IMR-90 (cell line): ENCODE data around the gene IPMK. TPM values are rescaled to one million over a fixed set of nuclear protein-coding genes. Genes with fewer than 3 reads are reported as not detected.

Experiments used
- ATAC-seq: fragments of 200-7000 bp; cut with Tn5 transposase; 2 replicates; pipeline ENCODE4 v1.9.1; 2020; ENCODE audit warnings: low read depth, mild to moderate bottlenecking, moderate library complexity
- BruUV-seq: library from RNA; stranded (reverse); fragments of 400-500 nt; replicated peaks from 2 replicates; lab custom pipeline; 2021; lab: Mats Ljungman, UMichigan
- CTCF ChIA-PET: fragments of 300-600 bp; formaldehyde crosslinking; extraction: SDS; loops from one replicate; lab custom pipeline; 2021; ENCODE audit warnings: antibody characterized with exemption; lab: Yijun Ruan, JAX
- POLR2A ChIA-PET: fragments of 300-600 bp; sonication (Branson Sonifier 250); formaldehyde crosslinking; loops from one replicate; lab custom pipeline; 2022; ENCODE audit warnings: antibody characterized with exemption; ENCODE audit not compliant: unreplicated experiment; lab: Charles Lee
- DNase-seq: peaks from one replicate; pipeline ENCODE4 v3.0.0; 2013
- H2AFZ ChIP-seq: replicated peaks from 2 replicates; pipeline ENCODE3; 2013; ENCODE audit warnings: low read length, mild to moderate bottlenecking; ENCODE audit not compliant: poor library complexity
- H2AK5ac ChIP-seq: 2 replicates; pipeline ENCODE4 v1.6.1; 2013; ENCODE audit warnings: low read depth, low read length, inconsistent platforms
- H2AK9ac ChIP-seq: replicated peaks from 2 replicates; pipeline ENCODE3; 2013; ENCODE audit warnings: mild to moderate bottlenecking, low read depth, low read length, moderate library complexity; ENCODE audit not compliant: poor library complexity
- H2BK120ac ChIP-seq: 2 replicates; pipeline ENCODE4 v1.6.1; 2013; ENCODE audit warnings: low read depth, low read length, inconsistent platforms
- H2BK15ac ChIP-seq: 3 replicates; pipeline ENCODE4 v1.6.1; 2013; ENCODE audit warnings: low read depth, low read length, inconsistent platforms
- H2BK20ac ChIP-seq: 2 replicates; pipeline ENCODE4 v1.6.1; 2013; ENCODE audit warnings: low read depth, mild to moderate bottlenecking, inconsistent platforms, low read length, moderate library complexity
- H2BK5ac ChIP-seq: 2 replicates; pipeline ENCODE4 v1.6.1; 2013; ENCODE audit warnings: mild to moderate bottlenecking, low read depth, low read length, inconsistent platforms; ENCODE audit not compliant: poor library complexity, severe bottlenecking
- H3K14ac ChIP-seq: replicated peaks from 2 replicates; pipeline ENCODE4 v1.6.1; 2013; ENCODE audit warnings: low read depth, low read length, inconsistent platforms
- H3K18ac ChIP-seq: 2 replicates; pipeline ENCODE4 v1.6.1; 2013; ENCODE audit warnings: low read depth, low read length, control low read depth
- H3K23ac ChIP-seq: 2 replicates; pipeline ENCODE4 v1.6.1; 2013; ENCODE audit warnings: low read depth, low read length, inconsistent platforms
- H3K27ac ChIP-seq: 2 replicates; pipeline ENCODE4 v1.5.1; 2013; ENCODE audit warnings: mild to moderate bottlenecking, control low read depth, low read length; ENCODE audit not compliant: insufficient read depth
- H3K27me3 ChIP-seq: 2 replicates; pipeline ENCODE4 v1.6.1; 2013; ENCODE audit warnings: low read length; ENCODE audit not compliant: control insufficient read depth, insufficient read depth
- H3K36me3 ChIP-seq: 2 replicates; pipeline ENCODE4 v1.6.1; 2013; ENCODE audit warnings: low read length, mixed read lengths; ENCODE audit not compliant: control insufficient read depth, insufficient read depth
- H3K4ac ChIP-seq: 2 replicates; pipeline ENCODE4 v1.6.1; 2013; ENCODE audit warnings: low read depth, low read length, inconsistent platforms
- H3K4me1 ChIP-seq: 2 replicates; pipeline ENCODE4 v1.6.1; 2013; ENCODE audit warnings: low read length, mixed read lengths; ENCODE audit not compliant: control insufficient read depth, insufficient read depth
- H3K4me2 ChIP-seq: 2 replicates; pipeline ENCODE4 v1.6.1; 2013; ENCODE audit warnings: low read depth, mild to moderate bottlenecking, control low read depth, low read length, moderate library complexity
- H3K4me3 ChIP-seq: 2 replicates; pipeline ENCODE4 v1.5.1; 2013; ENCODE audit warnings: low read depth, mild to moderate bottlenecking, control low read depth, low read length, moderate library complexity; ENCODE audit not compliant: insufficient read depth
- H3K56ac ChIP-seq: 2 replicates; pipeline ENCODE4 v1.6.1; 2013; ENCODE audit warnings: low read length, inconsistent platforms; ENCODE audit not compliant: insufficient read depth; ENCODE audit errors: extremely low read depth
- H3K79me1 ChIP-seq, 2 experiments: 2 replicates each; pipeline ENCODE4 v1.6.1; 2013; ENCODE audit warnings: low read length in 2 of 2, inconsistent platforms in 1 of 2, low read depth in 1 of 2
- H3K9ac ChIP-seq: 2 replicates; pipeline ENCODE4 v1.6.1; 2013; ENCODE audit warnings: low read depth, low read length, control low read depth
- H3K9me1 ChIP-seq: 2 replicates; pipeline ENCODE4 v1.6.1; 2013; ENCODE audit warnings: low read length, inconsistent platforms; ENCODE audit not compliant: insufficient read depth
- H3K9me3 ChIP-seq: 2 replicates; pipeline ENCODE4 v1.6.1; 2013; ENCODE audit warnings: low read length; ENCODE audit not compliant: control insufficient read depth, insufficient read depth
- H4K20me1 ChIP-seq: 2 replicates; pipeline ENCODE4 v1.6.1; 2013; ENCODE audit warnings: low read length, inconsistent platforms; ENCODE audit not compliant: insufficient read depth
- H4K5ac ChIP-seq: 2 replicates; pipeline ENCODE4 v1.6.1; 2013; ENCODE audit warnings: mild to moderate bottlenecking, low read depth, low read length, control low read depth
- H4K8ac ChIP-seq, 2 experiments: 2 replicates each; pipeline ENCODE4 v1.6.1; 2013; ENCODE audit warnings: low read depth in 2 of 2, low read length in 2 of 2, control low read depth in 1 of 2, inconsistent platforms in 1 of 2
- H4K91ac ChIP-seq: 2 replicates; pipeline ENCODE4 v1.6.1; 2013; ENCODE audit warnings: low read depth, low read length, inconsistent platforms; ENCODE audit not compliant: insufficient read depth
- CTCF ChIP-seq: conservative IDR thresholded peaks from 2 replicates; pipeline ENCODE4 v1.5.1; 2012; ENCODE audit warnings: mild to moderate bottlenecking, low read depth, low read length, improper control_type of control experiment
- NFE2L2 ChIP-seq: fragments of 150-350 bp; IDR thresholded peaks from 2 replicates; pipeline ENCODE4 v1.6.1; 2016; ENCODE audit warnings: low read depth, mild to moderate bottlenecking, low read length
- WGBS, 2 experiments: methylation state at CpG; one replicate each; pipeline versions ENCODE4 v1.1.5 to v1.1.7; 2013; ENCODE audit warnings: missing lambda C conversion rate in 2 of 2; ENCODE audit not compliant: insufficient read length in 1 of 2; ENCODE audit errors: extremely low coverage in 2 of 2; 5-methylcytosine and 5-hydroxymethylcytosine counted together
- dilution Hi-C: fragments of 300-500 bp; cut with HindIII; formaldehyde crosslinking; loops from one replicate; pipeline ENCODE4 v1.14.3; 2018; ENCODE audit warnings: low sequenced_read_pairs; ENCODE audit not compliant: unreplicated experiment
- in situ Hi-C: fragments of 300-500 bp; cut with MboI; formaldehyde crosslinking; loops from 3 replicates; pipeline ENCODE4 v1.14.3; 2019; ENCODE audit warnings: low sequenced_read_pairs, inconsistent platforms, mixed read lengths
- intact Hi-C: fragments of 100-400 bp; cut with micrococcal nuclease; formaldehyde crosslinking; loops from 2 replicates; pipeline ENCODE4 v1.10.0; 2022
- polyA plus RNA-seq, 3 experiments: library from polyadenylated mRNA; depleted of rRNA; stranded (reverse); fragments of >200 nt; gene quantifications; 2 replicates each; pipeline ENCODE4 v1.2.3, GENCODE V29; 2012; ENCODE audit warnings: low replicate concordance in 1 of 3
- total RNA-seq: library from RNA; depleted of rRNA; stranded (reverse); fragments of >200 nt; gene quantifications from 2 replicates; pipeline ENCODE4 v1.2.3, GENCODE V29; 2012

IPMK gene
- total and polyA plus RNA-seq, 2 of the 4 experiments (the other 2 are of a cell fraction), result 0.89 to 2.0 TPM

GRCh38 chr10:58178811-58179210 is 88.9 kb downstream of the IPMK start:
- no peak overlapping the region for H3K4ac ChIP-seq
- H4K91ac ChIP-seq, result no peak overlapping the region
- no peaks in the 10 kb centered on the region for H3K9me3 ChIP-seq
- no peaks in the 10 kb centered on the region for H3K27me3 ChIP-seq
- BruUV-seq, result no TSS peak
- no peaks in the 10 kb centered on the region for H3K36me3 ChIP-seq
- H3K23ac ChIP-seq, result no peak overlapping the region
- no peak overlapping the region for H2BK120ac ChIP-seq
- no peaks in the 10 kb centered on the region for H3K9me1 ChIP-seq
- no peak overlapping the region for H3K56ac ChIP-seq
- H3K14ac ChIP-seq, result no peak overlapping the region
- DNase-seq, result peak; percentile 21
- no CpG with 5 or more reads among the region's 1 CpG for WGBS, 2 experiments
- H2AK5ac ChIP-seq, result no peak overlapping the region
- H2AK9ac ChIP-seq, result no peak overlapping the region
- ChIA-PET POLR2A (no interaction called here), CTCF (interaction anchor here (0.8 to 2.8 kb wide), 5 partner anchors 10 to 121 kb away, joined by 3 to 41 read pairs (median 3); no protein-coding TSS in a partner anchor)
- peak overlapping the region; percentile 22; the same call in 1 of the 2 replicates for H3K27ac ChIP-seq
- no peak overlapping the region for H2BK15ac ChIP-seq
- no peak overlapping the region for H2AFZ ChIP-seq
- H4K8ac ChIP-seq, result no peak overlapping the region
- no peak overlapping the region for H4K5ac ChIP-seq
- no peak overlapping the region for H2BK20ac ChIP-seq
- dilution Hi-C loops (loop anchor here (25.0 kb wide), 1 partner anchor 133 kb away; no protein-coding TSS in a partner anchor), in situ Hi-C loops (no loop called here), intact Hi-C loops (loop anchor here (2.0 kb wide), 1 partner anchor 90 kb away; the partner anchor contains the start of gene CISD1)
- ATAC-seq, result peak; percentile 74
- no peaks in the 10 kb centered on the region for H3K4me1 ChIP-seq
- no peaks in the 10 kb centered on the region for H3K79me1 ChIP-seq
- no peak overlapping the region for H3K18ac ChIP-seq
- no peak overlapping the region for H2BK5ac ChIP-seq
- no peak overlapping the region for H3K4me3 ChIP-seq
- H3K9ac ChIP-seq, result no peak overlapping the region
- no peaks in the 10 kb centered on the region; the same call in 1 of the 2 replicates for H4K20me1 ChIP-seq
- no peak for TF ChIP-seq CTCF
- peak; percentile 11; the same call in 1 of the 2 replicates for TF ChIP-seq NFE2L2
- no peak overlapping the region for H3K4me2 ChIP-seq
